Endothelial cell of umbilical vein (primary cell): ENCODE results near the gene SSH3. TPM values are rescaled to one million over a fixed set of nuclear protein-coding genes. Genes with fewer than 3 reads are reported as not detected.

Experiments used
- BruUV-seq: library from RNA; stranded (reverse); fragments of 400-500 nt; replicated peaks from 2 replicates; lab custom pipeline; 2021; lab: Mats Ljungman, UMichigan
- CTCF ChIA-PET: fragments of 300-600, 350-600 bp; sonication (Branson Sonifier 250); formaldehyde crosslinking; loops from one replicate; lab custom pipeline; 2021; ENCODE audit warnings: antibody characterized with exemption, inconsistent platforms; lab: Charles Lee
- POLR2A ChIA-PET: fragments of 300-600, 350-600 bp; sonication (Branson Sonifier 250); formaldehyde crosslinking; loops from one replicate; lab custom pipeline; 2021; ENCODE audit warnings: antibody characterized with exemption, inconsistent platforms; lab: Charles Lee
- DNase-seq: peaks from one replicate; pipeline ENCODE4 v3.0.0-alpha.2; 2011; ENCODE audit warnings: low read depth, low spot score
- FAIRE-seq: peaks from 2 replicates; lab custom pipeline; 2011; peaks lifted over from hg19 to GRCh38; lab: Jason Lieb, UNC
- H2AFZ ChIP-seq: 2 replicates; pipeline ENCODE4 v1.6.0; 2012; ENCODE audit warnings: low read depth, low read length, control low read depth, inconsistent platforms
- H3K27ac ChIP-seq: 2 replicates; pipeline ENCODE4 v1.5.1; 2011; ENCODE audit warnings: low read depth, mild to moderate bottlenecking, control low read depth, low read length, moderate library complexity; ENCODE audit not compliant: insufficient read depth
- H3K27me3 ChIP-seq, 2 experiments: 2 replicates each; pipeline versions ENCODE4 v1.6.0 to v1.6.1; 2011; ENCODE audit warnings: low read length in 2 of 2, mixed read lengths in 1 of 2; ENCODE audit not compliant: control insufficient read depth in 2 of 2, insufficient read depth in 2 of 2
- H3K36me3 ChIP-seq, 2 experiments: 2 replicates in 1 of 2; 3 replicates in 1 of 2; pipeline ENCODE4 v1.5.1; 2011; ENCODE audit warnings: low read length in 2 of 2, mild to moderate bottlenecking in 1 of 2, moderate library complexity in 1 of 2; ENCODE audit not compliant: control insufficient read depth in 2 of 2, insufficient read depth in 2 of 2; ENCODE audit errors: extremely low read depth in 1 of 2
- H3K4me1 ChIP-seq: 3 replicates; pipeline ENCODE4 v1.5.1; 2011; ENCODE audit warnings: mild to moderate bottlenecking, low read length; ENCODE audit not compliant: control insufficient read depth, insufficient read depth; ENCODE audit errors: extremely low read depth
- H3K4me2 ChIP-seq: 2 replicates; pipeline ENCODE4 v1.6.1; 2011; ENCODE audit warnings: low read length, control low read depth, mixed read lengths; ENCODE audit not compliant: insufficient read depth
- H3K4me3 ChIP-seq, 3 experiments: fragments of 200-600 bp in 1 of 3; sonication (generic), shearing (Covaris generic) in 1 of 3; replicated peaks in 1 of 3; 2 replicates each; pipeline ENCODE4 v1.5.1; 2011 to 2016; ENCODE audit warnings: control low read depth in 3 of 3, low read length in 3 of 3, mild to moderate bottlenecking in 2 of 3, inconsistent platforms in 1 of 3, low read depth in 1 of 3, moderate library complexity in 1 of 3; ENCODE audit not compliant: insufficient read depth in 1 of 3
- H3K79me2 ChIP-seq: 2 replicates; pipeline ENCODE4 v1.6.0; 2012; ENCODE audit warnings: low read length, inconsistent platforms; ENCODE audit not compliant: control insufficient read depth, insufficient read depth
- H3K9ac ChIP-seq: replicated peaks from 2 replicates; pipeline ENCODE3; 2011; ENCODE audit warnings: low read length, control low read depth; ENCODE audit not compliant: insufficient read depth; ENCODE audit errors: extremely low read depth
- H3K9me1 ChIP-seq: replicated peaks from 3 replicates; pipeline ENCODE4 v1.6.0; 2011; ENCODE audit warnings: mild to moderate bottlenecking, low read length; ENCODE audit not compliant: control insufficient read depth, insufficient read depth; ENCODE audit errors: extremely low read depth
- H3K9me3 ChIP-seq: replicated peaks from 2 replicates; pipeline ENCODE4 v1.5.1; 2012; ENCODE audit warnings: low read length, inconsistent platforms; ENCODE audit not compliant: control insufficient read depth, insufficient read depth
- H4K20me1 ChIP-seq: replicated peaks from 2 replicates; pipeline ENCODE3; 2011; ENCODE audit warnings: mild to moderate bottlenecking, low read length; ENCODE audit not compliant: control insufficient read depth, insufficient read depth; ENCODE audit errors: extremely low read depth
- CTCF ChIP-seq, 2 donors: IDR thresholded peaks; 1 replicate in 1 of 2; 2 replicates in 1 of 2; pipeline ENCODE4 v1.5.1; 2011; ENCODE audit warnings: low read length in 2 of 2, mild to moderate bottlenecking in 2 of 2, moderate library complexity in 2 of 2, control low read depth in 1 of 2, inconsistent platforms in 1 of 2, low read depth in 1 of 2; ENCODE audit not compliant: insufficient read depth in 1 of 2; ENCODE audit errors: extremely low read depth in 1 of 2
- FOS ChIP-seq: IDR thresholded peaks from 2 replicates; pipeline ENCODE4 v1.6.1; 2011; ENCODE audit warnings: mild to moderate bottlenecking, low read length, moderate library complexity, borderline replicate concordance; ENCODE audit not compliant: insufficient read depth
- GATA2 ChIP-seq: IDR thresholded peaks from 2 replicates; pipeline ENCODE4 v1.7.0; 2011; ENCODE audit warnings: low read depth, mild to moderate bottlenecking, moderate library complexity, mixed read lengths, low read length; ENCODE audit not compliant: insufficient read length, insufficient read depth
- JUN ChIP-seq: IDR thresholded peaks from 2 replicates; pipeline ENCODE4 v1.6.1; 2011; ENCODE audit warnings: borderline replicate concordance, low read depth; ENCODE audit not compliant: insufficient read length, insufficient read depth
- MYC ChIP-seq: IDR thresholded peaks from one replicate; pipeline ENCODE4 v1.6.1; 2011; ENCODE audit warnings: mild to moderate bottlenecking, low read depth, low read length
- POLR2AphosphoS5 ChIP-seq: IDR thresholded peaks from 2 replicates; pipeline ENCODE4 v1.6.1; 2012; ENCODE audit warnings: low read depth, mild to moderate bottlenecking, control low read depth, low read length, moderate library complexity; ENCODE audit not compliant: insufficient read depth
- dilution Hi-C: fragments of 300-500 bp; cut with MboI; formaldehyde crosslinking; loops from one replicate; pipeline ENCODE4 v1.15.0; 2019; ENCODE audit warnings: low sequenced_read_pairs; ENCODE audit not compliant: extremely low pct_ligation_motif_present
- intact Hi-C: fragments of 100-400 bp; cut with micrococcal nuclease; formaldehyde crosslinking; loops from one replicate; pipeline ENCODE4 v1.10.0; 2022
- polyA plus RNA-seq, 4 experiments: library from polyadenylated mRNA; depleted of rRNA in 3 of 4; stranded (reverse) in 3 of 4; unstranded in 1 of 4; fragments of >200 nt; gene quantifications; 2 replicates each; pipeline versions ENCODE4 v1.2.1 to v1.2.3, GENCODE V29; 2011 to 2012; ENCODE audit warnings: missing spikeins in 1 of 4
- total RNA-seq: library from RNA; stranded (reverse); gene quantifications from 2 replicates; pipeline ENCODE4 v1.2.3, GENCODE V29; 2021

SSH3 gene
- total and polyA plus RNA-seq, 2 donors (not counting 3 experiments of a cell fraction or from before 2014, with no cell fraction given): 14.3 to 16.5 TPM

GRCh38 chr11:67354075-67355022, 51.0 kb downstream of the SSH3 start:
- intact Hi-C loops (no loop called here), dilution Hi-C loops (no loop called here)
- BruUV-seq: TSS peak; percentile 98
- Histone ChIP-seq H3K36me3 (no peaks in the 10 kb centered on the region), H3K9me3 (no peaks in the 10 kb centered on the region), H3K27ac (peak overlapping the region; percentile 78), H3K4me3 (peak overlapping the region in 2 of 3 experiments; percentile 18 to 76), H2AFZ (no peak overlapping the region), H4K20me1 (no peaks in the 10 kb centered on the region), H3K79me2 (peaks cover 4% of the 10 kb centered on the region), H3K4me1 (peaks cover 47% of the 10 kb centered on the region), H3K9me1 (no peaks in the 10 kb centered on the region), H3K4me2 (peak overlapping the region; percentile 46), H3K27me3 (no peaks in the 10 kb centered on the region), H3K9ac (peak overlapping the region; percentile 63)
- TF ChIP-seq MYC (peak; percentile 36), GATA2 (no peak), FOS (peak; percentile 97), JUN (peak; percentile 73), POLR2AphosphoS5 (peak; percentile 82), CTCF (IDR thresholded peaks at IDR 0.05; ENCODE audit: extremely low read depth in 1 of 2, insufficient read depth in 1 of 2, low read depth in 1 of 2, low read length in 2 of 2) (no peak)
- FAIRE-seq (peak; percentile 99), DNase-seq (peak; percentile 93)
- ChIA-PET POLR2A (interaction anchor here (0.5 to 1.8 kb wide), 4 partner anchors 16 to 230 kb away, joined by 4 to 5 read pairs (median 4); partner anchors contain the start of gene GSTP1), CTCF (interaction anchor here (0.5 to 15.0 kb wide), 8 partner anchors 9 to 227 kb away, joined by 3 to 1051 read pairs (median 6); partner anchors contain the start of genes CLCF1, PPP1CA and RAD9A)
